Nucleus accumbens (tissue), 56 donors: ENCODE results near the gene LGR6.

Source experiments
- DNase-seq, 56 donors: peaks; one replicate each; lab custom pipeline; 2025; lab: John Stamatoyannopoulos, UW

Gene LGR6

DNA sequence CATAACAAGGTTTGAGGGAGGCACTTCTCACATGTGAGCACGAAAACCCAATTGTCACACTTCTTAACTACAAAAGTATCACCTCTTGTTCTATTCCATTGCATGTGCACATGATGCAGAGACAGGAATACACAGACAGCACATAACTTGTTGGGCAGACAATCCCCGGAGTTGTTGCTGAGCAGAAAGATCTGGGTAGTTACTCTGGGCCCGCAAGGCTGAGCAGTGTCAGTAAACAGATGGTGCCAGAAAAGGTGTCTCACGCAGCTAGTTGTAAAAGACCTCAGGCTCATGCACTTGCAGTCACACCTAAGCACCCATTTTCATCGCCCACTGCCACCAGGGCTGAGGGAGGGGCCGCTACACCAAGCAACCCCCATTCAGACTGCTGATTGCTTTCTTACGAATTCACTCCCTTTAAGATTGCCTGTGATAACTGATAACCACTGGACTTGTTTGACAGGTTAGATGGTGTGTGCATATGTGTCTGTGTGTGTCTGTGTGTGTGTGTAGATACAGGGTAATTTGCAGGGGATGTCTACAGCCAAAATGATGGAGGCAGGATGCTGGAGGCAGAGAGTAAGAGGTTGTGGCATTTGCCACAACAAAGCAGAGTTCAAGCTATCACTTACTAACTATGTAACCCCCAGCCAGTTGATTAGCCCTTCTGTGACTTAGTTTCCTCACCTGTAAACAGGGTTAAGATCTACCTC, 4.2 kb downstream of the LGR6 start:
- DNase-seq, result no peak

DNA sequence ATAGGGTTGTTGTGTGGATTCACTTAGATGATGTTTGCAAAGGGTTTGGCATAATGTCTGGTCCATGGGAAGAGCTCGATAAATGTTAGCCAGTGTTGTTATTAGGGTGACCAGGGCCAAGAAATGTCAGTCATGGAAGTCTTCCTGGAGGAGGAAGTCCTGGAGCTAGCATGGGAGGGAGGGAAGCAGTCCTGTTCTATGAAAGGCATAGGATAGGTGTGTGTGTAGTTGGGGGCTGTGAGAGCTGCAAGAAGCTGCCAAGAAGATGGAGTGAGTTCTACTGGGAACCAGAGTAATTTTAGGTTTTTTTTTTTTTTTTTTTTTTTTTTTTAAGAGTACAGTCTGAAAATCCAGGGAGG, 4.7 kb downstream of the LGR6 start:
- DNase-seq, result no peak

DNA sequence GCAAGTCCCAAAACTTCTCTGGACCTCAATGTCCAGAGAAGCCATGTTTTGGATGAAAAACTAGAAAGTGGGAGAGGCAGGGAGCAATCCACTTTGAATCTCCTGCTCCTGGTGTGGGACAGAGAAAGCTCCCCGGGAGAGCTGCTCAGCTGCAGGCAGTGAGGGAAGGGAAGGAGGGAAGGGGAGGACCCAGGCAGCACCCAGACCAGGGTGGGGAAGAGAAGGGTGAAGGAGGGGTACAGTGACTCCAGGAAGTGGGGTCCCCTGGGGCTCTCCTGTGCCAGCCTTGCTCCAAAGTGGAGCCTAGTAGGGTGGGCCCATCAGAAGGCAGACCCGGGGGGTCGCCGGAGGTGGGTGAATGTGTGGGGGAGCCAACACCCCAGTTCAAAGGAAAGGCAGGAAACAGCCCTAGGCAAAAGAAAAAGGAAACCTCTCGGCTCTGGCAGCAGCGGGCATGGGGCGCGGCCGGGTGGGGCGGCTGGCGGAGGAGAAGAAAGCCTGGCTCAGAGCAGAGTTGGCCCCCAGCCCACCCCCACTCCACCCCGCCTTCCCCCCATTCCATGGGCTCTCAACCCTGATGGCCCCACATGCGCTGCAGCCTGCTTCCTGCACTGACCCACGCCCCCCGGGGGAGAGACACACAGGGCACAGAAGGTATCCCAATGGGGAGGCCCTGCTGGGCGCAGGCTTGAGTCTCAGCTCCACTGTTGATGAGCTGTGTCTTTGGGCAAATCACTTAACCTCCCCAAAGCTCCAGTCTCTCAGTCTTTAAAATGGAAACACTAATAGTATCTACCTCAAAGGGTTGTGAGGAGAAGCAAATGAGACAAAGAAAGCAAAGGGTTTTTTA, 5.7 kb downstream of the LGR6 start:
- peak in 1 of 56 donors; percentile 27 for DNase-seq

DNA sequence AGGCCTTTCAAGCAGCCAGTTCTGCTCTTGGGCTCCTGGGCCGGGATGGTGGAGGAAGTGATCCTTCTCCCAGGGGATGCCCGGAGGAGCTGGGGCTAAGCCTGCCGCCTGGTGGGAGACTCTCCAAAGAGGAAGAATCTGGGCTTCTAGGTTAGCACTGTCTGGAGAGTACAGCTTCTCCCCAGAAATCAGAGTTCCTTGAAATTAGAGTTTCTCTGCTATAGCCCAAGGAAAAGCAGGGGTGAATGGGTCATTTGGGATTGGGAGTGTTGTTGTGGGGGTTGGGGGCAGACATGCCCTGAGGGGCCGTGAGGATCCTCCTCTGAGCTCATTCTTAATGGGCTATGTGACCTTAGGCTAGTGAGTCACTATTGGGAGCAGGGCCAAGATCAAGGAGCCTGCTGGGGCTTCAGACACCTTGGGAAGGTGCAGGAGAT, 6.5 kb downstream of the LGR6 start:
- DNase-seq, result no peak

DNA sequence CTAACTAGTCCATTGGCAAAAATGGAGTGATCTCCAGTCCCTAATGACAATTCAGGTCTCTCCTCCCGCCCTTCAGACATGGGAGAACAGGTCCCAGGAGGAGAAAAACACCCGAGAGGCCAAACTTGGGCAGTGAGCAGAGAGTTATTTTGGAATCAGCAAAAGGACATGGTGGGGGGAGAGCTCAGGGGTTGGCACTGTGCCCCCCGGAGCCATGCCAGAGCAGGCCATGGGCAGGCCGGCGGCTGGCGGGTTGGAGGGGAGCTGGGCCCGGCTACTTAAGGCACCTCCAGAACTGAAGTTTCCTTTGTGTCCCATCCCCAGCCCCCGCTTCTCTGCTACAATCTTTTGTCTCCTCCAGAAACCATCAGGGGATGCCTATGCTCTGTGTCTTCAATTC, 7.1 kb downstream of the LGR6 start:
- DNase-seq, result peak in 16 of 56 donors; percentile 10 to 45 (median 21)

DNA sequence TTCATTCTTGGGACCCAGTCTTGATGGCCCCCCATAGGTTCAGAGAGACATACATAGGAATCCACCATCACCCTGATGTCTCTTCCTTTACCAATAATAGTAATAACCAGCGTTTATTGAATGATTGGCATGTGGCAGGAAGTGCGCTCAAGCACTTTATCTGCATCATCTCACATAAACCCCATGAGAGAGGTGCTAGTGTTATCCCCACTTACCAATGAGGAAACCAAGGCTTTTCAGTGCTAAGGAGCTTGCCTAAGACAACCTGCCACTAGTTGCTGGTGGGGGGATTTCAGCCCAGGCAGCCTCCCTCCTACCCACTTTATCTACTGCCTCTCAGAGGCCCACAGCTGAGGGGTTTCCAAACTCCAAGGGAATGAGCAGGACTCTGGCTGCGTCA, 7.7 kb downstream of the LGR6 start:
- no peak for DNase-seq

DNA sequence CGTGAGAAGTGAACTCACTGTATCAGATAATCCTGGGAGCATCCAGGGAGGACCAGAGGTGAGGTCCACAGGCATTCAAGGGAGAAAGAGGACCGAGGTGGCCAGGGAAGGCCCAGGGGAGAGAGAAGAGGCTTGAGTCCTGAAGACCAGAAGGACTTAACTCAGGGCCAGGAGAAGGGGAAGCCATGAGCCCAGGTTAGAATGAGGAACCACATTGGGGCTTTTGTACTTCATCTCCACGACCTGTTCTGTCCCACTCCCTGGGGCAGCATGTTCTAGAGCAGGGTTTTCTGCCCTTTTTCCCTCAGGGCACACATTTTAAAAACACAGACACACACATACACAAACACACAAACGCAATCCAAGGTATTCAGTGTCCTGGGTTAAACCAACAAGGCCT, 8.4 kb downstream of the LGR6 start:
- DNase-seq, result no peak

DNA sequence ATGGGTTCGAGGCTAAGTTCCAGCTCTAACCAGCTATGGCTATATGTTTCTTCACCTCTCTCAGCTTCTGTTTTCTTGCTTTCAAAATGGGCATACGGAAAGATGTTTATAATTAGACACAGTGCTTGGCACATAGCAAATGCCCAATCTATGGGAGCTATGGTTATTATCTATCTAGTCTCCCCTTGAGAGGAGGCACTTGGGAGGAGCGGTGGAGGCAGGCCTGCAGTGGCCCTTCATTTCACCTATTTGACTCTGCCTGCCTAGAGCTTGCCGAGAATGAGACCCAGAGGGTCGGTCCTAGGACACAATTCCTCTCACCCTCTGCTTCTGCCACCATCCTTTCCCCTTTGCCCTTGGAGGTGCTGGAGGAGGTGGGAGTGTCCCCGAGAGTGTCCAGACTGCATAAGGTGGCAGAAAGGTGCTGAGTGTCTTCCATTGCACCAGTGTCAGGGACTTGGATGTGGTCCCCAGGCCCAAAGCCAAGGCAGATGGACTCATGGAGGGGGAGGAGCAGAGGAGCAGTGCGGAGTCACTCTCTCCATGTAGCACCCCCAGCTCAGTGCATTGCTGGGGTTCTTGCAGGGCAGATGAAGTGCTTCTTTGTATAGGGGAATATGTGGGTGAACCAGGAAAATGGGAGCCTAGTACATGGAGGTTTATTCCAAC, 9.0 kb downstream of the LGR6 start:
- DNase-seq, result no peak

DNA sequence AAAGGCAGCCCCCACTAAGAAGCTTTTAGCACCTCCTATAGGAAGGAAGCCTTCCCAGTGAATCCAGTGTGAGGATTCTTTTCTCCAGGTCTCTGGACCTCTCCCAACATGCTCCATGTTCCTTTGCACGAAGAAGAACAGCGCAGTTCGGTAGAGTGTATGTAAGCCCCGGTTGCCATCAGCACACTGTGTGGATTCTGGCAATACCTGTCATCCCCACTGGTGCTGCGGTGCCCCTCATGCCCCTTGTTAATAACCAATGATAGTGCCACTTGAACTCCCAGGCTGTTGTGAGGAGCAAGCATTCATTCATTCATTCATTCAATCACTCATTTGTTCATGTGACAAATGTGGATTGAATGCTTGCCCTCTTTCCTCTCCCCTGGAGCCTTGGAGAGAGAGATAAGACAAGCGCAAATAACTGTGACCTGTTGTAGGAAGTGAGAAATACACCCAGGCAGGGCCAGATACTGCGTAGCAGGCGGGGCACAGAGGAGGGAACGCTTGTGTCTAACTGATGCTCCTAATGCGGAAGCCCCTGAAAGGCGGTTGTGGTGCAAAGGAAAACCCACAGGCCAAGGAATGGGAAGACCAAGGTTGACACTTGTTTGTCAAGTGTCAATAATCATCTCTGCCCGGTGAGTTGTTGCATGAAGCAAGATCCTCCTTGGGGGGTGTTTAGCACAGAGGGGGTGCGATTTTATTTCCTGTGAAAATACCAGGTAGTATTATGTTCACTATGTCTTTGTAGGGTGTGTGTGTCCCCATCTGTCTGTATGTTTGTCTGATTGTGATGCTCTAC, 9.8 kb downstream of the LGR6 start:
- DNase-seq, result no peak

DNA sequence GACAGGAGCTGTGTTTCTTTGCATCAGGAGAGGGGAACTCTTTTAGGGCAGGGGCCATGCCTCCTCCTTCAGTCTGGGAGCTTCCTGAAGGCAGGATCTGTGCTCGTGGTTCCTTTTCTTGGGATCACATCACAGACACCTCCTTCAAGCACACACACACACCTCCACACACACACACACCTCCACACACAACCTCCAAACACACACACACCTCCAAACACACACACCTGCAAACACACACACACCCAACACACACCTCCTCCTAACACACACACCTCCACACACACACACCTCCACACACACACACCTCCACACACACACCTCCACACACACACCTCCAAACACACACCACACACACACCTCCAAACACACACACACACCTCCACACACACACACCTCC, 10.5 kb downstream of the LGR6 start:
- no peak for DNase-seq

DNA sequence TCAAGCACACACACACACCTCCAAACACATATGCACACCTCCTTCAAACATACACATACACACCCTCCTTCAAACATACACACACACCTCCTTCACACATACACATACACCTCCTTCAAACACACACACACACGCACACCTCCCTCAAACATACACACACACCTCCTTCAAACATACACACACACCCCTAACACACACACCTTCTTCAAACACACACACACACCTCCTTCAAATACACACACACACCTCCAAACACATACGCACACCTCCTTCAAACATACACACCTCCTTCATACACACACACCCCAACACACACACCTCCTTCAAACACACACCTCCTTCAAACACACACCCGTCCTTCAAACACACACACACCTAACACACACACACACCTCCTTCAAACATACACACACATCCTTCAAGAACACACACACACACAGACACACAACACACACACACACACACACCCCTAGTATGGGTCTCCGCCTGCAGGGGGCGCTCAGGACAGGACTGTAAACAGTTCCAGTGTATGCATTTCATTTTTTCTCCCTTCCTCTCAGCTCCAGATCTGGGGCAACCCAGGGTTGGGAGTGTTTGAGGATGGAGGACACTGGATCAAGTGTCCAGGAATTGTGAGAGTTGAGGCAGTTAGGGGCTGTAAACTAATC, 12.1 kb downstream of the LGR6 start:
- no peak for DNase-seq

DNA sequence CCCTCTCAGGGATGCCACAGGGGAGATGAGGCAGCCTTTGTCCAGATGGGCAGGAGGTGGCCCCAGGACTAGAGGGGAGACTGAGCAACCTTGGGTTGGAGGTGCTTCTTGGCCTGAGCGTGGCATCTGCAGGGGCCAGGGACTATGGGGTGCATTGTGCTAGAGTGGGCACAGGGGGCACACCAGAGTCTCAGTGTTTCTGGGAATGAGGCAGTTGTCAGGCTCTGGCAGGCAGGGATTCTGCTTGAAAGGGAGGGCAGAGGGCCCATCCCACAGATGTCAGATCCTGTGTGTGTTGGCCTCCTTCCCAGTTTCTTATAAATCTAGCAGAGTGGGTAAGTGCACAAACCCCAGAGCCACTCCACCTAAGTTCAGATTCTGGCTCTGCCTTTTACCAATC, 13.7 kb downstream of the LGR6 start:
- DNase-seq, result no peak

DNA sequence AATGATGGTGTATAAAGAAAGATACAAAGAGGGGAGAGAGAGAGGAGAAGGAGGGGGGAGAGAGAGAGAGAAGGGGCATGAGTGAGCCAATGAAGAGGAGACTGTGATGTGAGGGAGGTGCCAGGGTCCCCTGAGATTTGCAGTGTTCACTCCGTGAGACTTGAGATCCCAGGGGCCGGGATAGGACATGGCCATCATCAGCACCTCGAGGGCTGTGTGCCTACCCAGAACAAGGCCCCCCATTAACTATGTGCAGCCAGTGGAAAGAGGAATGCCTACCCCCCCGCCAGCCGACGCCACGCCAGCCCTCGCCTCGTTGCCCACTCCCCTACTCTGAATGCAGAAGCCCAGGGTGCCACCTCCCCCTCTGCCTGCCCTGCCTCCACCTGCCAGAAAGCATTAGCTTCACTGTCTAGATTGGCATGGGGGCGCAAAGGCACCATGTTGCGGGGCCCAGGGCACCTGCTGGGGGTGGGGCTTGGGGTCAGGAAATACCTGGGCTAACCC, 14.8 kb downstream of the LGR6 start:
- DNase-seq, result no peak

DNA sequence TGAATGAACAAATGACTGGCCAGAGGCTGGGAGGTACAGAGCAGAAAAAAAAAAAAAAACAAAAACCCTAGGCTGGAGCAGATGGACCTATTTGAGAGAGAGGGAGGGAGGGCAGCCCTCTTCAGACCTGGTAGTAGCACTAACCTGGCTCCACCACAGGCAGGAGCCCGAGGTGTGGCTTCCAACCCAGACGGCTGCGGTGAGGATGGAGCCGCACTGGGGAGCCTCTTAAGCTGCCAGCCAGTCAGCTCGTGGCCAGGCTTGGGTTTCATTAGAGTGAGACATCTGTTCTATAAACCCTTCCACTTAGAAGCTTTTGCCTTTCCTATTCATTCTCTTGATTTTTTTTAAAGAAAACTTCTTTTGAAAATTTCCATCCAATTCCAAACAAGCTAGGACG, 16.8 kb downstream of the LGR6 start:
- no peak for DNase-seq

DNA sequence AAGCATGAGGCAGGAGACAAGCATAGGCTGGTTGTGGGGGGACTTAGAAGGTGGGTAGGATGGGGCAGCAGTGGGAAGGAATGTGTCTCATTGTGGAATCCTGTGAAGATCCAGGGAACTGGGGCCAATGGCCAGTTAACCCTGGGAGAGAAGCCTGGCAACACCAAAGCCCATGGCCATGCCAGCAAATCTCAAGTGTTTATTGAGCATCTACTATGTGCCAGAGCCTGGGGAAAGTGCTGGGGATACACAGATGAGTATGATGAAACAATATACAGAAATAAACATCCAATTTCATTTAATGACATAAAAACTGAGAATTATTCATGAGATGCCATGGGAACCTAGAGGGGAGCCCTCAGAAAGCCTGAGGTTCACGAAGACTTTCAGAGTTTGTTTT, 17.4 kb downstream of the LGR6 start:
- DNase-seq, result no peak

DNA sequence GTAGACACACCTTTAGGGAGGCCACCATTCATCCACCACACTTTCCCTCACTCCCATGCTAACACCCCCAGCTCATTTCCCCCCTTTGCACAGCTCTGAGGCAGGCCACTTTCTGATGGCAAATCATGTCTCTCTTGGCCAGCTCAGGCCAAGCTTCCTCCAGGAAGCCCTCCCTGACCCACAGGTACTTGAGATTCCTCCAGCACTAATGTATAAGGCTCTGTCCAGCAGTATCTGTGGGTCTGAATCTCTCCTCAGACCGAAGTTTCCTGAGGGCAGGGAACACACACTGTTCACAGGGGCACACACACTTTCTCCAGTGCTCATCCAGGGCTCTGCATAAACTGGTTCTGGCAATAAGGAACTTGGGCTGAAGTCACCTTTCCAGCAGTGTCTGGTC, 19.2 kb downstream of the LGR6 start:
- no peak for DNase-seq

DNA sequence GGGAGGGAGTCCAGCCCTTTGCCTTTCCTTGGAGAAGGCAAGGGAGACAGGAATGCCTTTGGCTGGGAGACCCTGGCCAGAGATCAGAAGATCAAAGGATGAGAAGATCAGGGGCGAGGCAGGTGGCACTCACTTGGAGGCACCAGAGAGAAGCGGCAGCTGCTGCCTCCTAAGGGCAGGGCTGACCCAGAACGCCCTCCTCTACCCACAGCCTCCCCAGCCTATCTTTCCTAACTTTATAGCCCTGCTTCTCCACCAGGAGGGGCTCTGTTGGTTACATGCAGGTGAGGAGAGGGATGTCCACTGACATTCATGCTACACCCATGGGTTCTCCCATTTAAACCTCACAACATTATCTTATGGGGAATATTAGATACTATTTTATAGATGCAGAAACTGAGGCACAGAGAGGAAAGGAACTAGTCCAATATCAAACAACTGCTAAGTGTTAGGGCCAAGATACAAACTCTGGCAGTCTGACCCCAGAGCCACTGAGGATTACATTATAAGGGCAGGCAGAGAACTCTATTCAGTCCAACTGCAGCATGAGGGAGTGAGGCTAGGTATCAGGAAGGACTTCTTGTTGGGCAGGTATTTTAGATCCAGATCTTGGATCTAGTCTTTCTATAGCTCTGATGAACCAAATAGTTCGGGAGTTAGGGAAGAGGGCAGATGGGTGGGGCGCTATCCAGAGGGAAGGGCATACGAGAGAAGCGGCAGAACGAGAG, 19.9 kb downstream of the LGR6 start:
- no peak for DNase-seq

DNA sequence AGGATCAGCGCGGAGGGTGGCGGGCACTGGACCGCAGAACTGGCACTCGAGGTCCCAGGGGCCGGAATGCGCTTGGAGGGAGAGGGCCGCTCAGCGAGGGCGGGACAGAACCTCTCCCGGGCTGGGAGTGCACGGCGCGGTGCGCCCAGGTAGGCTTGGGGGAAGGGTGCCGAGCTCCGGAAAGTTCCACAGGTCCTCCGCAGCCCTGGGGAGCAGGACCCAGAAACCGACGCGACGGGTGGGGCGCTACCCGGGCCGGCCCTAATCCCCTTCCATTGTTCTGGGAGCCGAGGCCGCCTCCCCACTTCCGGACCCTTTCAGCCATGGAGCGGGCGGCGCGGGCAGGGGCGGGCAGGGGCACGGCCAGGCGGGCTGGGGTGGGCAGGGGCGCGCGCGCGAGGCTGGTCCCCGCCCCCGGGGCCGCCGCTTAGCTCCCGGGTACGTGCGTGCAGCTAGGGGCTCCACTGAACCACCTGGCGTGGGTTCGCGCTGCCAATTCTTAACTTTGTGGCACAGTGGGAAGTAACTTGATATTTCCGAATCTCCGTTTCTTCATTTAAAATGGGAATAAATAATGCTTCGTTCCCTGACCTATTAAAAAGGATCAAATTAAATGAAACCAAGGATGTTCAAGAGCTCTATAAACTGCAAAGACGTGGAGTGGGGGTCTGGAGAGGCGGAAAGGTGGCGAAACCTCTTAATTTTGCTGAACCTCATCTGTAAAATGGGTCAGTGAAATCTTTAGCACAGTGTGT, 20.7 kb downstream of the LGR6 start:
- no peak for DNase-seq
